ENCODE measurements around the gene NPHS2.

Gene NPHS2
- total RNA-seq = 0 to 0.10 reads per million in 2 donors

- no peak for DNase-seq
Observed at GRCh38 chr1:179575497-179576314, at the start of gene NPHS2. Gene NPHS2, minus strand, starts transcription at chr1:179575948. Its CDS starts 84 bp downstream, at chr1:179575864.

- no peak for DNase-seq
Observed at GRCh38 chr1:179612361-179612760, 36.6 kb upstream of the NPHS2 start.

- no peak for DNase-seq
Observed at GRCh38 chr1:179601093-179601492, 25.3 kb upstream of the NPHS2 start.

- DNase-seq = no peak
Observed at GRCh38 chr1:179599623-179600249, 24.0 kb upstream of the NPHS2 start.

GRCh38 chr1:179598631-179599030 is 22.9 kb upstream of the NPHS2 start:
- DNase-seq = no peak

- DNase-seq = no peak
Observed at GRCh38 chr1:179591592-179592580, 16.1 kb upstream of the NPHS2 start, which contains the start of gene TDRD5. Gene TDRD5, plus strand, starts transcription at chr1:179591832. Its CDS starts 784 bp downstream, at chr1:179592616.

- DNase-seq = no peak
Observed at GRCh38 chr1:179591253-179591591, 15.5 kb upstream of the NPHS2 start.

- no peak for DNase-seq
Observed at GRCh38 chr1:179590671-179591070, 14.9 kb upstream of the NPHS2 start.

- DNase-seq = no peak
Observed at GRCh38 chr1:179589509-179589908, 13.8 kb upstream of the NPHS2 start.

GRCh38 chr1:179588425-179589024 is 12.8 kb upstream of the NPHS2 start:
- DNase-seq = no peak

GRCh38 chr1:179587336-179587735 is 11.6 kb upstream of the NPHS2 start:
- DNase-seq = no peak

GRCh38 chr1:179586107-179586823 is 10.5 kb upstream of the NPHS2 start:
- no peak for DNase-seq

- no peak for DNase-seq
Observed at GRCh38 chr1:179583771-179584320, 8.1 kb upstream of the NPHS2 start.

GRCh38 chr1:179576509-179576908 is 761 bp upstream of the NPHS2 start:
- DNase-seq = no peak

GRCh38 chr1:179558078-179558477 is 17.7 kb downstream of the NPHS2 start:
- no peak for DNase-seq

- no peak for DNase-seq
Observed at GRCh38 chr1:179554427-179554826, 21.3 kb downstream of the NPHS2 start.

GRCh38 chr1:179550746-179551682 is 24.7 kb downstream of the NPHS2 start:
- DNase-seq = no peak

GRCh38 chr1:179549368-179549700 is 26.4 kb downstream of the NPHS2 start:
- no peak for DNase-seq

GRCh38 chr1:179548666-179549367 is 26.9 kb downstream of the NPHS2 start:
- no peak for DNase-seq

GRCh38 chr1:179547021-179547535 is 28.7 kb downstream of the NPHS2 start:
- no peak for DNase-seq

Data from activated gamma-delta T cell (primary cell).